K562 (cell line): ENCODE results near the gene HSD11B1. TPM values are rescaled to one million over a fixed set of nuclear protein-coding genes. Genes with fewer than 3 reads are reported as not detected.

Experiments
- ATAC-seq: fragments of 200-7000 bp; cut with Tn5 transposase; 3 replicates; pipeline ENCODE4 v1.9.1; 2020; ENCODE audit warnings: moderate library complexity
- BruUV-seq: library from RNA; stranded (reverse); fragments of 400-500 nt; replicated peaks from 2 replicates; lab custom pipeline; 2021; lab: Mats Ljungman, UMichigan
- CTCF ChIA-PET: fragments of 300-600 bp; formaldehyde crosslinking; extraction: SDS; loops from one replicate; lab custom pipeline; 2021; ENCODE audit warnings: low intra/inter-chr PET ratio; lab: Yijun Ruan, JAX
- POLR2A ChIA-PET: fragments of 300-600, 350-650 bp; sonication (Branson Sonifier 250); formaldehyde crosslinking; extraction: SDS; loops from one replicate; lab custom pipeline; 2021; ENCODE audit warnings: antibody characterized with exemption, inconsistent platforms; lab: Yijun Ruan, JAX
- DNase-seq, 4 experiments: peaks; one replicate each; pipeline versions ENCODE4 v3.0.0 to v3.0.0-alpha.2; 2011 to 2018; ENCODE audit warnings: low spot score in 3 of 4, mixed read lengths in 3 of 4; ENCODE audit errors: extremely low read depth in 1 of 4
- FAIRE-seq: peaks from 2 replicates; lab custom pipeline; 2011; peaks lifted over from hg19 to GRCh38; lab: Jason Lieb, UNC
- H2AFZ ChIP-seq: 2 replicates; pipeline ENCODE4 v1.6.0; 2011; ENCODE audit warnings: low read depth, low read length, control low read depth, inconsistent platforms
- H3K27ac ChIP-seq: fragments of 200-600 bp; 3 replicates; pipeline ENCODE4 v1.8.0; 2011; ENCODE audit warnings: low read depth, mild to moderate bottlenecking, control low read depth, inconsistent platforms, low read length, moderate library complexity, mixed read lengths; ENCODE audit errors: extremely low read depth
- H3K27me3 ChIP-seq, 2 experiments: fragments of 300-600 bp in 1 of 2; 2 replicates in 1 of 2; 3 replicates in 1 of 2; pipeline versions ENCODE4 v1.6.0 to v1.8.0; 2011; ENCODE audit warnings: inconsistent platforms in 2 of 2, low read length in 2 of 2, mild to moderate bottlenecking in 1 of 2, mixed read lengths in 1 of 2, moderate library complexity in 1 of 2; ENCODE audit not compliant: control insufficient read depth in 2 of 2, insufficient read depth in 2 of 2
- H3K36me3 ChIP-seq: fragments of 300-600 bp; 3 replicates; pipeline ENCODE4 v1.8.0; 2011; ENCODE audit warnings: mild to moderate bottlenecking, low read length, inconsistent platforms; ENCODE audit not compliant: control insufficient read depth, insufficient read depth
- H3K4me1 ChIP-seq, 2 experiments: fragments of 200-600 bp in 1 of 2; replicated peaks in 1 of 2; 2 replicates in 1 of 2; 3 replicates in 1 of 2; pipeline versions ENCODE4 v1.5.1 to v1.8.0; 2011; ENCODE audit warnings: inconsistent platforms in 2 of 2, low read length in 2 of 2, mild to moderate bottlenecking in 1 of 2, mixed read lengths in 1 of 2, moderate library complexity in 1 of 2; ENCODE audit not compliant: control insufficient read depth in 2 of 2, insufficient read depth in 2 of 2
- H3K4me2 ChIP-seq: 2 replicates; pipeline ENCODE4 v1.6.1; 2011; ENCODE audit warnings: low read length, control low read depth, inconsistent platforms, mixed read lengths; ENCODE audit not compliant: insufficient read depth
- H3K4me3 ChIP-seq: fragments of 200-600 bp; sonication (generic), shearing (Covaris generic); 2 replicates; pipeline ENCODE4 v1.5.1; 2016; ENCODE audit warnings: control low read depth, inconsistent platforms
- H3K79me2 ChIP-seq: fragments of 200-600 bp; 3 replicates; pipeline ENCODE4 v1.8.0; 2011; ENCODE audit warnings: low read length, inconsistent platforms; ENCODE audit not compliant: control insufficient read depth, insufficient read depth
- H3K9ac ChIP-seq, 2 experiments: 2 replicates each; pipeline versions ENCODE4 v1.6.0 to v1.6.1; 2011; ENCODE audit warnings: low read depth in 2 of 2, low read length in 2 of 2, control low read depth in 1 of 2, inconsistent platforms in 1 of 2, mild to moderate bottlenecking in 1 of 2, mixed read lengths in 1 of 2; ENCODE audit not compliant: insufficient read depth in 1 of 2
- H3K9me1 ChIP-seq: one replicate; pipeline ENCODE4 v1.6.0; 2011; ENCODE audit warnings: inconsistent platforms, mild to moderate bottlenecking, low read length, moderate library complexity; ENCODE audit not compliant: control insufficient read depth, insufficient read depth
- H3K9me3 ChIP-seq: replicated peaks from 2 replicates; pipeline ENCODE4 v1.5.1; 2011; ENCODE audit warnings: low read depth, low read length, inconsistent platforms; ENCODE audit not compliant: control insufficient read depth, insufficient read depth
- H4K20me1 ChIP-seq: replicated peaks from 2 replicates; pipeline ENCODE4 v1.6.1; 2011; ENCODE audit warnings: low read length, inconsistent platforms, mixed read lengths; ENCODE audit not compliant: control insufficient read depth, insufficient read depth
- CCNT2 ChIP-seq: IDR thresholded peaks from 2 replicates; pipeline ENCODE4 v1.6.1; 2011; ENCODE audit warnings: borderline replicate concordance, low read depth, mild to moderate bottlenecking, moderate library complexity, mixed read lengths, low read length; ENCODE audit not compliant: insufficient read length; ENCODE audit errors: extremely low read depth
- CREM ChIP-seq: IDR thresholded peaks from 2 replicates; pipeline ENCODE4 v1.6.1; 2014; ENCODE audit warnings: antibody characterized with exemption, low read depth
- CTCFL ChIP-seq: IDR thresholded peaks from 2 replicates; pipeline ENCODE4 v1.6.1; 2011; ENCODE audit warnings: borderline replicate concordance, low read depth, mild to moderate bottlenecking, moderate library complexity, low read length; ENCODE audit not compliant: insufficient read depth, poor library complexity, severe bottlenecking
- E2F6 ChIP-seq, 2 experiments: IDR thresholded peaks; 2 replicates each; pipeline ENCODE4 v1.6.1; 2011; ENCODE audit warnings: borderline replicate concordance in 1 of 2, control low read depth in 1 of 2, low read depth in 1 of 2, low read length in 1 of 2, mild to moderate bottlenecking in 1 of 2, mixed read lengths in 1 of 2, moderate library complexity in 1 of 2; ENCODE audit not compliant: insufficient read depth in 1 of 2, insufficient read length in 1 of 2, poor library complexity in 1 of 2, severe bottlenecking in 1 of 2; ENCODE audit errors: extremely low read depth in 1 of 2
- FOXK2 ChIP-seq, 2 experiments: fragments of 450-650 bp; IDR thresholded peaks in 1 of 2; conservative IDR thresholded peaks in 1 of 2; 2 replicates each; pipeline ENCODE4 v1.6.1; 2016; ENCODE audit warnings: low read depth in 2 of 2, mild to moderate bottlenecking in 1 of 2
- GABPB1 ChIP-seq: sonication (generic); formaldehyde crosslinking; IDR thresholded peaks from 2 replicates; pipeline ENCODE4 v1.8.0; 2022; ENCODE audit warnings: mild to moderate bottlenecking, missing genetic modification reagents
- GTF2E2 ChIP-seq: fragments of 200-800 bp; sonication (Bioruptor generic); IDR thresholded peaks from 2 replicates; pipeline ENCODE4 v1.6.1; 2016; ENCODE audit warnings: missing genetic modification characterization, missing compliant biosample characterization
- HSF4 ChIP-seq: fragments of 250-450 bp; sonication (Bioruptor Pico); IDR thresholded peaks from 2 replicates; pipeline ENCODE4 v2.1.2; 2022; ENCODE audit warnings: mild to moderate bottlenecking, moderate library complexity, borderline replicate concordance
- NFE2L1 ChIP-seq: fragments of 450-650 bp; IDR thresholded peaks from 2 replicates; pipeline ENCODE4 v1.6.1; 2016; ENCODE audit warnings: missing genetic modification characterization, low read depth, mild to moderate bottlenecking, missing compliant biosample characterization, moderate library complexity, borderline replicate concordance
- PTRF ChIP-seq: fragments of 450-650 bp; IDR thresholded peaks from 2 replicates; pipeline ENCODE4 v1.6.1; 2016; ENCODE audit warnings: mild to moderate bottlenecking, missing genetic modification characterization, missing compliant biosample characterization
- SNRNP70 ChIP-seq: fragments of 200-400 bp; formaldehyde crosslinking; optimal IDR thresholded peaks from 2 replicates; pipeline ENCODE3; 2017; ENCODE audit warnings: low read depth, low read length
- TCF3 ChIP-seq: sonication (generic); formaldehyde crosslinking; IDR thresholded peaks from 2 replicates; pipeline ENCODE4 v1.4.0; 2020; ENCODE audit warnings: mild to moderate bottlenecking, missing genetic modification reagents
- VEZF1 ChIP-seq: fragments of 200-800 bp; sonication (Bioruptor generic); IDR thresholded peaks from 2 replicates; pipeline ENCODE4 v1.6.1; 2017; ENCODE audit warnings: missing genetic modification characterization, missing compliant biosample characterization
- ZBTB9 ChIP-seq: fragments of 450-650 bp; formaldehyde crosslinking; IDR thresholded peaks from 2 replicates; pipeline ENCODE4 v1.4.0; 2020; ENCODE audit warnings: mild to moderate bottlenecking, moderate library complexity
- ZNF778 ChIP-seq: fragments of 450-650 bp; formaldehyde crosslinking; IDR thresholded peaks from 2 replicates; pipeline ENCODE4 v1.4.0; 2020; ENCODE audit warnings: mild to moderate bottlenecking, moderate library complexity
- WGBS: fragments of 100-300 bp; shearing (Covaris generic); methylation state at CpG from one replicate; pipeline ENCODE4 v1.1.6; 2016; ENCODE audit warnings: low coverage, mixed read lengths; ENCODE audit not compliant: insufficient coverage; ENCODE audit errors: missing lambda C conversion rate; 5-methylcytosine and 5-hydroxymethylcytosine counted together
- in situ Hi-C: fragments of 300-500 bp; cut with MboI; formaldehyde crosslinking; loops from 4 replicates; pipeline ENCODE4 v1.15.0; 2018; ENCODE audit warnings: inconsistent platforms, mixed read lengths
- intact Hi-C: fragments of 100-400 bp; cut with micrococcal nuclease; formaldehyde crosslinking; loops from 2 replicates; pipeline ENCODE4 v1.14.2; 2022
- polyA plus RNA-seq, 8 experiments: library from polyadenylated mRNA; depleted of rRNA in 4 of 8; stranded (reverse) in 5 of 8; unstranded in 3 of 8; fragments of >200 nt; fragmentation: Nextera tagmentation in 2 of 8; fragmentation: Illumina TruSeq in 1 of 8; extraction: Ambion mirVana in 2 of 8; extraction: Trizol in 1 of 8; gene quantifications; 2 replicates each; pipeline versions ENCODE4 v1.2.1 to v1.2.3, GENCODE V29; 2011 to 2014; ENCODE audit warnings: inconsistent platforms in 1 of 8, missing spikeins in 1 of 8
- total RNA-seq, 7 experiments: library from RNA; depleted of rRNA in 6 of 7; stranded (reverse); fragments of >200 nt in 6 of 7; fragmentation: Illumina TruSeq in 2 of 7; extraction: Trizol in 2 of 7; gene quantifications; 2 replicates each; pipeline versions ENCODE4 v1.2.1 to v1.2.3, GENCODE V29; 2011 to 2021; ENCODE audit warnings: low replicate concordance in 1 of 7

Gene HSD11B1
- total and polyA plus RNA-seq, 9 of the 15 experiments (the other 6 are each of a cell fraction or from before 2014, with no cell fraction given): 0.04 to 0.16 TPM; not detected in 7

GRCh38 chr1:209728466-209728865 is 23.8 kb downstream of the HSD11B1 start (continued):
- no peak for TF ChIP-seq TCF3 (CRISPR knock-in tag)
- no peak for TF ChIP-seq VEZF1 (CRISPR knock-in tag)
- TF ChIP-seq ZNF778 (CRISPR knock-in tag): no peak
- no peak for TF ChIP-seq GABPB1 (CRISPR knock-in tag)

- H2AFZ ChIP-seq: no peak overlapping the region
- H3K4me3 ChIP-seq: no peak overlapping the region
- H3K79me2 ChIP-seq: no peaks in the 10 kb centered on the region
- H3K4me1 ChIP-seq: no peaks in the 10 kb centered on the region; a peak in 1 of 5 replicates
- ChIA-PET POLR2A (no interaction called here), CTCF (no interaction called here)
- WGBS: 0% methylated on average over 1 of the region's 1 CpG
- FAIRE-seq (no peak), DNase-seq (no peak), ATAC-seq (no peak)
- in situ Hi-C loops (no loop called here), intact Hi-C loops (no loop called here)
- H3K9ac ChIP-seq: no peak overlapping the region
- no peak overlapping the region for H3K4me2 ChIP-seq
- no peaks in the 10 kb centered on the region for H3K36me3 ChIP-seq
- H4K20me1 ChIP-seq: no peaks in the 10 kb centered on the region
- H3K27ac ChIP-seq: no peak overlapping the region
- no peaks in the 10 kb centered on the region; a peak in 2 of 5 replicates for H3K27me3 ChIP-seq
- BruUV-seq: no TSS peak
- H3K9me3 ChIP-seq: no peaks in the 10 kb centered on the region
- no peaks in the 10 kb centered on the region for H3K9me1 ChIP-seq
- no peak for TF ChIP-seq PTRF
- TF ChIP-seq GTF2E2 (tag): no peak
- TF ChIP-seq HSF4 (CRISPR knock-in tag): no peak
- TF ChIP-seq NFE2L1: no peak
- no peak for TF ChIP-seq ZBTB9 (CRISPR knock-in tag)
- TF ChIP-seq E2F6 (IDR thresholded peaks at IDR 0.05; ENCODE audit: borderline replicate concordance in 1 of 2, extremely low read depth in 1 of 2, insufficient read depth in 1 of 2, insufficient read length in 1 of 2, low read depth in 1 of 2, low read length in 1 of 2, poor library complexity in 1 of 2, severe bottlenecking in 1 of 2): no peak
- TF ChIP-seq CREM: no peak
- TF ChIP-seq SNRNP70: no peak
- no peak for TF ChIP-seq CCNT2
- no peak for TF ChIP-seq CTCFL
- TF ChIP-seq FOXK2 (conservative IDR thresholded peaks at IDR 0.05 in 1 of 2, IDR thresholded peaks at IDR 0.05 in 1 of 2; ENCODE audit: low read depth in 2 of 2): no peak
These were observed 24.8 kb downstream of the HSD11B1 start for GRCh38 chr1:209729436-209729835.
